Measurements from ENCODE around the gene C3orf20. TPM values are rescaled to one million over a fixed set of nuclear protein-coding genes. Genes with fewer than 3 reads are reported as not detected.
A peak's percentile ranks its signal among the peaks of the same experiment; 100 is the strongest.

Gene C3orf20
- total and polyA plus RNA-seq, 2 of the 13 experiments (the other 11 are each of a cell fraction or from before 2014, with no cell fraction given), result 0.03 to 0.04 TPM

DNA sequence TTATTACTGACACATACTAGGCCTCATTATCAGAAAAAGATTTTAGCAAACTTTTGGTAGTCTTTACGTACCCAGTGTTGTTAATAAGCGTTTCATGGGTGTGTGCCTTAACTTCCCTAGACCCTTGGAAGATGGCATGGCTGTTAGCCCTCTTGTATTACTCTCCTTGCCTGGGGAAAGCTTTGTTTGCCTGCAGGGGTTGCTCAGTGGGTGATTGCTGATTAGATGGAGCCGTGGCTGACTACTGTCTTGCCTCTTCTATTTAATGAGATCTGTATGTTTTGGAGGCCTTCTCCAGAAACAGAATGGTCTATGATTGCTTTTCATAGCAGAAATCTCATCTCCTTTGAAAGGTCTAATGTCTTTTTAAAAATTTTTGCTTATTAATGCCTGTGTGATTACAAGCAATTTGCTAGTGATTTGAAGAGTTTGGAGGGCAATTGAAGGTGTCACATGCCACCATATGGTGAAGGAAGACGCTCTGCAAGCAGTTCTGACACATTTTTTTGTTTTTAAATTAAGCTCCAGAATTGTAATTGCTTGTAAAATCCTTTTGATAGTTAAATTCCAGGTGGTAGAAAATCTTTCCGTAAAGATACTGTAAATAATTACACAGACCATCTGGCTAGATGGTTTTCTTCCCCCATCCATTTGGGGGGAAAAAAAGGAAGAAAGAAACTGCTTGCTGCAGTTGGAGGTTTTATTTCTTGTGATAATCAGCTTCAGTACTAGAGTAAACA, 11.4 kb upstream of the C3orf20 start (continued):
- TF ChIP-seq ISL2 (CRISPR knock-in tag; IDR thresholded peaks at IDR 0.05) (no peak), ZNF572 (CRISPR knock-in tag; IDR thresholded peaks at IDR 0.05) (no peak), NFRKB (IDR thresholded peaks at IDR 0.05) (no peak), CREBL2 (CRISPR knock-in tag; IDR thresholded peaks at IDR 0.05; ENCODE audit: borderline replicate concordance) (no peak)

- Histone ChIP-seq H3K4me1 (ENCODE audit: insufficient read depth, low read length) (no peaks in the 10 kb centered on the region), H4K20me1 (ENCODE audit: insufficient read depth, low read length) (no peaks in the 10 kb centered on the region), H3K79me2 (ENCODE audit: insufficient read depth, low read length) (no peaks in the 10 kb centered on the region), H3K27me3 (ENCODE audit: control insufficient read depth in 1 of 2, insufficient read depth in 2 of 2, low read length in 2 of 2) (no peaks in the 10 kb centered on the region), H3K4me3 (replicated peaks in 1 of 3; ENCODE audit: insufficient read depth in 1 of 3, low read depth in 2 of 3, low read length in 3 of 3) (no peak overlapping the region), H3K36me3 (replicated peaks in 1 of 2; ENCODE audit: control insufficient read depth in 1 of 2, insufficient read depth in 2 of 2, low read length in 2 of 2) (peaks cover 33 to 92% of the 10 kb centered on the region in 2 experiments), H3K9me3 (ENCODE audit: low read length) (no peaks in the 10 kb centered on the region), H2AFZ (ENCODE audit: low read length) (no peak overlapping the region), H3K9ac (ENCODE audit: insufficient read depth, low read depth, low read length) (no peak overlapping the region), H3K4me2 (ENCODE audit: low read depth, low read length) (no peak overlapping the region), H3K27ac (ENCODE audit: extremely low read length, insufficient read depth, low read length) (no peak overlapping the region)
- intact Hi-C loops (cut with micrococcal nuclease; ENCODE audit: unreplicated experiment) (no loop called here), in situ Hi-C loops (cut with HindIII; ENCODE audit: extremely low pct_ligation_motif_present, low pct_unique_long_range_greater_than_20kb) (no loop called here)
- TF ChIP-seq ZNF777 (CRISPR knock-in tag; IDR thresholded peaks at IDR 0.05) (no peak), ZNF737 (CRISPR knock-in tag; IDR thresholded peaks at IDR 0.05; ENCODE audit: borderline replicate concordance) (no peak), CEBPB (IDR thresholded peaks at IDR 0.05; ENCODE audit: borderline replicate concordance, low read depth, low read length) (peak; percentile 57), ZNF121 (CRISPR knock-in tag; IDR thresholded peaks at IDR 0.05) (no peak)
- FAIRE-seq (no peak), DNase-seq (ENCODE audit: low spot score) (no peak), ATAC-seq (no peak)
- no TSS peak for BruUV-seq (replicated peaks)
- ChIA-PET POLR2A (interaction anchor here (1.3 kb wide), 1 partner anchor 14 kb away, joined by 3 read pairs; no protein-coding TSS in a partner anchor), CTCF (ENCODE audit: low intra/inter-chr PET ratio, low total read pairs) (no interaction called here)
- WGBS (ENCODE audit: low lambda C conversion rate), result 92% methylated on average over 3 of the region's 3 CpGs
These were observed 10.8 kb upstream of the C3orf20 start for GRCh38 chr3:14664170-14664569.

Measured in HepG2 (cell line).